ENCODE measurements around the gene LMAN2.

The LMAN2 gene

DNA sequence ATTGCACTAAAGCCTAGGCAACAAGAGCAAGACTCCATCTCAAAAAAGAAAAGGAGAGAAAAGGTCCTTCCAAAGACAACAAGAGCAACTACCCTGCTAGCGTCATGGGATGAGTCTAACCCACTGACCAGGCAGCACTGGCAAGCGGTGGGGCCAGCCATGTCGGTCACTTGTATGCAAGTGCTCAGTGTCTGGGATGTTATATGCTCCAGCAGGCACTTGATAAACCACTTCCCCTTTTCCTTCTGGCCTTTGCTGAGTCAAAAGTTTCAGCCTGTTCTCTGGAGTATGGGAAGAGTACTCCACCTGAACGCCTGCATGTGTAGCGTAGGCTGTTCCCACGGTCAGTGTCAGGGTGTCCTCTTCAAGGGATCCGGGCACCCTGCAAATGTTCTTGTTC lies 30.6 kb downstream of the LMAN2 start:
- Histone ChIP-seq H3K4me1 (ENCODE audit: low read length) (no peaks in the 10 kb centered on the region), H4K20me1 (ENCODE audit: insufficient read depth, low read length) (no peaks in the 10 kb centered on the region), H3K27me3 (replicated peaks; ENCODE audit: insufficient read depth, low read length) (no peaks in the 10 kb centered on the region), H3K9ac (ENCODE audit: low read length) (no peak overlapping the region), H3F3A (ENCODE audit: insufficient read depth, low read length) (0 out of 2 replicates have a peak, but pooled peaks cover 4% of the 10 kb centered on the region), H3K9me2 (replicated peaks; ENCODE audit: insufficient read depth, low read length) (no peaks in the 10 kb centered on the region), H2AFZ (ENCODE audit: low read length) (no peak overlapping the region), H3K9me3 (replicated peaks; ENCODE audit: insufficient read depth, low read length) (no peaks in the 10 kb centered on the region), H3K4me2 (ENCODE audit: low read depth, low read length) (no peak overlapping the region), H3K4me3 (ENCODE audit: low read length) (no peak overlapping the region), H3K36me3 (replicated peaks; ENCODE audit: insufficient read depth, low read length) (no peaks in the 10 kb centered on the region), H3K79me2 (ENCODE audit: low read length) (no peaks in the 10 kb centered on the region), H3K27ac (ENCODE audit: low read length) (no peak overlapping the region)
- no peak for DNase-seq
- TF ChIP-seq EZH2 (optimal IDR thresholded peaks at IDR 0.05; ENCODE audit: low read depth, low read length): no peak
- no peak for TF ChIP-seq EZH2phosphoT487 (IDR thresholded peaks at IDR 0.05; ENCODE audit: low read length)
- TF ChIP-seq, protein P1, sequence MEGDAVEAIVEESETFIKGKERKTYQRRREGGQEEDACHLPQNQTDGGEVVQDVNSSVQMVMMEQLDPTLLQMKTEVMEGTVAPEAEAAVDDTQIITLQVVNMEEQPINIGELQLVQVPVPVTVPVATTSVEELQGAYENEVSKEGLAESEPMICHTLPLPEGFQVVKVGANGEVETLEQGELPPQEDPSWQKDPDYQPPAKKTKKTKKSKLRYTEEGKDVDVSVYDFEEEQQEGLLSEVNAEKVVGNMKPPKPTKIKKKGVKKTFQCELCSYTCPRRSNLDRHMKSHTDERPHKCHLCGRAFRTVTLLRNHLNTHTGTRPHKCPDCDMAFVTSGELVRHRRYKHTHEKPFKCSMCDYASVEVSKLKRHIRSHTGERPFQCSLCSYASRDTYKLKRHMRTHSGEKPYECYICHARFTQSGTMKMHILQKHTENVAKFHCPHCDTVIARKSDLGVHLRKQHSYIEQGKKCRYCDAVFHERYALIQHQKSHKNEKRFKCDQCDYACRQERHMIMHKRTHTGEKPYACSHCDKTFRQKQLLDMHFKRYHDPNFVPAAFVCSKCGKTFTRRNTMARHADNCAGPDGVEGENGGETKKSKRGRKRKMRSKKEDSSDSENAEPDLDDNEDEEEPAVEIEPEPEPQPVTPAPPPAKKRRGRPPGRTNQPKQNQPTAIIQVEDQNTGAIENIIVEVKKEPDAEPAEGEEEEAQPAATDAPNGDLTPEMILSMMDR (IDR thresholded peaks at IDR 0.05; ENCODE audit: low read length): no peak

DNA sequence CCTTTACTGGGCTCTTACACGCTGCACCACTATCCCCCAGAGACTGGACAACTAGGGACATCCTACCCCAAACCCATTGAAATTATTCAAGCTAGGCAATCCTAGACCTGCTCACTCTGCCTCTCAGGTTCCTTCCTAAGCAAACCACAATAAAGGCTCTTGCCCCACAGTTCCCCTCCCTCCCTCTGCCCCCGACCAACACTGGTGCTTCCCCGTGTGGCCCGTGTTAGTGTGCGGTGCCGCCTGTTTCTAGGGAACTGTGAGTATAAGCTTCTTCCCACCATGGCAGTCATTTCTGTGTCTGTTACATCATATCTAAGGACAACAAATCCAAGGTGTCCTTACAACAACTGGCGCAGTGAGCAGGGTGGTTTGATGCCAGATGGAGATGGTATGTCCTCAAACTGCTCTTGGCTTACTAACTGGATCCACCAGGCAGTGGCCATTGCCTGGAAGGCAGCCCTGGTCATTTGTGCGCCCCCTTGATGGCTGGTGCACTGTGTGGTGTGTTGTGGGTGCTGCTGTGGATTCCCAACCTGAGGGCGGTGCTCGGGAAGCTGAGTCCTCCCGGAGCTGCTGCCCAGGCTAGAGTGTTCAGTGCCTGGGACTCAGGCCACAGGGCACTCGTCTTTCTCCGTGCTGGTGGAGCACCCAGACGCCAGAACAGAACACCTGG lies 31.4 kb downstream of the LMAN2 start:
- Histone ChIP-seq H3K4me1 (ENCODE audit: low read length) (no peaks in the 10 kb centered on the region), H3K9me3 (replicated peaks; ENCODE audit: insufficient read depth, low read length) (no peaks in the 10 kb centered on the region), H4K20me1 (ENCODE audit: insufficient read depth, low read length) (no peaks in the 10 kb centered on the region), H3K27me3 (replicated peaks; ENCODE audit: insufficient read depth, low read length) (no peaks in the 10 kb centered on the region), H3K27ac (ENCODE audit: low read length) (no peak overlapping the region), H3F3A (ENCODE audit: insufficient read depth, low read length) (0 out of 2 replicates have a peak, but pooled peaks cover 4% of the 10 kb centered on the region), H3K4me2 (ENCODE audit: low read depth, low read length) (no peak overlapping the region), H3K4me3 (ENCODE audit: low read length) (no peak overlapping the region), H3K9ac (ENCODE audit: low read length) (no peak overlapping the region), H3K79me2 (ENCODE audit: low read length) (no peaks in the 10 kb centered on the region), H3K9me2 (replicated peaks; ENCODE audit: insufficient read depth, low read length) (no peaks in the 10 kb centered on the region), H3K36me3 (replicated peaks; ENCODE audit: insufficient read depth, low read length) (no peaks in the 10 kb centered on the region), H2AFZ (ENCODE audit: low read length) (no peak overlapping the region)
- DNase-seq: no peak
- no peak for TF ChIP-seq EZH2phosphoT487 (IDR thresholded peaks at IDR 0.05; ENCODE audit: low read length)
- TF ChIP-seq EZH2 (optimal IDR thresholded peaks at IDR 0.05; ENCODE audit: low read depth, low read length): no peak

DNA sequence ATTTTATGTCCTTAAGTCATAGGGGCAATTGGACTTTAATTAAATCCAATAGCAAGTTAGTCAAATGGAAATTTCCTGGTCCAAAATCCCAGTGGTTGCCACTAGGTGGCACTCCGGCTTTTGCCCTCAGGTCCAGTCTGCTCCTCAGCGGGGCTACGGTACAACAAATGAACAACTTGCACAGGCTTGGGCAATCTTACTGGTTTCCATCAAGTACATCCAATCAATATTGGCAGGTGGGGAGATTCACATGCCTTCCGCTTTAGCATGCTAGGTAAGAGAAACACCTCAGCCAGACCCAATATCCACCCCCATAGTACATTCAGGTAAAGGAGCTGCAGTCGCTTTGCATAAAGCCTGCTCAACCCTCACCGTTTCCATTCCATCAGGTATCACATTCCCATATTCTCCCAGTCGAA lies 33.5 kb downstream of the LMAN2 start:
- Histone ChIP-seq H3K36me3 (replicated peaks; ENCODE audit: insufficient read depth, low read length) (no peaks in the 10 kb centered on the region), H2AFZ (ENCODE audit: low read length) (no peak overlapping the region), H3K9me2 (replicated peaks; ENCODE audit: insufficient read depth, low read length) (no peaks in the 10 kb centered on the region), H3K9me3 (replicated peaks; ENCODE audit: insufficient read depth, low read length) (no peaks in the 10 kb centered on the region), H3K79me2 (ENCODE audit: low read length) (no peaks in the 10 kb centered on the region), H3K9ac (ENCODE audit: low read length) (no peak overlapping the region), H3K4me2 (ENCODE audit: low read depth, low read length) (no peak overlapping the region), H3K27me3 (replicated peaks; ENCODE audit: insufficient read depth, low read length) (no peaks in the 10 kb centered on the region), H3K4me1 (ENCODE audit: low read length) (no peaks in the 10 kb centered on the region), H3K27ac (ENCODE audit: low read length) (no peak overlapping the region), H4K20me1 (ENCODE audit: insufficient read depth, low read length) (no peaks in the 10 kb centered on the region), H3F3A (ENCODE audit: insufficient read depth, low read length) (peaks cover 5% of the 10 kb centered on the region; the same call in 1 of the 2 replicates), H3K4me3 (ENCODE audit: low read length) (no peak overlapping the region)
- peak; percentile 77 for DNase-seq
- TF ChIP-seq, protein P1 (IDR thresholded peaks at IDR 0.05; ENCODE audit: low read length): peak; percentile 96
- TF ChIP-seq EZH2phosphoT487 (IDR thresholded peaks at IDR 0.05; ENCODE audit: low read length) (no peak), EZH2 (optimal IDR thresholded peaks at IDR 0.05; ENCODE audit: low read depth, low read length) (no peak)

DNA sequence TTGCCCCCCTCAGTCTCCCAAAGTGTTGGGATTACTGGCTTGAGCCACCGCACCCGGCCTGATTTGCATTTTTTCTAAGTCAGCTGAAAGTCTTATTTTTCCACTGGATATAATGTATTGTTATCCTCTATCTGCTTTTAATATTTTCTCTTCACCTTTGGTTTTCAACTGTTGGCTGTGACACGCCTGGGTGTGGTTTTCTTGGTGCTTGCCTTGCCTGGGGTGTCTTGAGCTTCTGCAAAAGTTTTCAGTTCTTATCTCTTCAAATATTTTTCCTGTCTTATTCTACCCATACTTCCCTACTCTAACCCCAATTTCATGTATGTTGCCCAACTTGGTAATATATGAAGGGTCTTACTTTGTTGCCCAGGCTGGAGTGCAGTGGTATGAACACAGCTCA lies 35.5 kb downstream of the LMAN2 start:
- peaks cover 19% of the 10 kb centered on the region for H3F3A ChIP-seq (ENCODE audit: insufficient read depth, low read length)
- DNase-seq: no peak
- no peaks in the 10 kb centered on the region for H3K4me1 ChIP-seq (ENCODE audit: low read length)
- no peak overlapping the region for H3K4me2 ChIP-seq (ENCODE audit: low read depth, low read length)
- no peaks in the 10 kb centered on the region for H3K9me2 ChIP-seq (replicated peaks; ENCODE audit: insufficient read depth, low read length)
- no peak overlapping the region for H3K4me3 ChIP-seq (ENCODE audit: low read length)
- no peak for TF ChIP-seq EZH2 (optimal IDR thresholded peaks at IDR 0.05; ENCODE audit: low read depth, low read length)
- TF ChIP-seq, protein P1 (IDR thresholded peaks at IDR 0.05; ENCODE audit: low read length): no peak
- no peak for TF ChIP-seq EZH2phosphoT487 (IDR thresholded peaks at IDR 0.05; ENCODE audit: low read length)
- no peak overlapping the region for H3K9ac ChIP-seq (ENCODE audit: low read length)
- no peak overlapping the region for H3K27ac ChIP-seq (ENCODE audit: low read length)
- no peaks in the 10 kb centered on the region for H3K9me3 ChIP-seq (replicated peaks; ENCODE audit: insufficient read depth, low read length)
- H2AFZ ChIP-seq (ENCODE audit: low read length): no peak overlapping the region
- no peaks in the 10 kb centered on the region for H4K20me1 ChIP-seq (ENCODE audit: insufficient read depth, low read length)
- H3K79me2 ChIP-seq (ENCODE audit: low read length): peaks cover 7% of the 10 kb centered on the region
- H3K36me3 ChIP-seq (replicated peaks; ENCODE audit: insufficient read depth, low read length): no peaks in the 10 kb centered on the region
- H3K27me3 ChIP-seq (replicated peaks; ENCODE audit: insufficient read depth, low read length): no peaks in the 10 kb centered on the region
